Osteoblast (primary cell): ENCODE measurements around the gene PIP4K2A. TPM values are rescaled to one million over a fixed set of nuclear protein-coding genes. Genes with fewer than 3 reads are reported as not detected.

Source experiments
- DNase-seq: peaks from one replicate; pipeline ENCODE4 v3.0.0; 2011; ENCODE audit warnings: low spot score, mixed read lengths; ENCODE audit not compliant: insufficient read length; ENCODE audit errors: missing footprints
- H2AFZ ChIP-seq: 2 replicates; pipeline ENCODE4 v1.6.0; 2011; ENCODE audit warnings: mild to moderate bottlenecking, low read length
- H3K27ac ChIP-seq: 2 replicates; pipeline ENCODE4 v1.5.1; 2011; ENCODE audit warnings: mild to moderate bottlenecking, low read depth, low read length, moderate library complexity
- H3K27me3 ChIP-seq: 2 replicates; pipeline ENCODE4 v1.6.0; 2012; ENCODE audit warnings: mild to moderate bottlenecking, control low read depth, inconsistent platforms, low read length, moderate library complexity; ENCODE audit not compliant: insufficient read depth
- H3K36me3 ChIP-seq: 2 replicates; pipeline ENCODE4 v1.5.1; 2011; ENCODE audit warnings: mild to moderate bottlenecking, low read length, control low read depth, moderate library complexity; ENCODE audit not compliant: insufficient read depth
- H3K4me1 ChIP-seq: 2 replicates; pipeline ENCODE4 v1.5.1; 2011; ENCODE audit warnings: mild to moderate bottlenecking, low read length, control low read depth, moderate library complexity; ENCODE audit not compliant: insufficient read depth
- H3K4me2 ChIP-seq: 2 replicates; pipeline ENCODE4 v1.6.0; 2011; ENCODE audit warnings: mild to moderate bottlenecking, low read length; ENCODE audit not compliant: insufficient read depth
- H3K4me3 ChIP-seq: fragments of 200-600 bp; sonication (generic); 3 replicates; pipeline ENCODE4 v1.5.1; 2012; ENCODE audit warnings: mild to moderate bottlenecking, low read length, inconsistent platforms; ENCODE audit not compliant: insufficient read depth
- H3K79me2 ChIP-seq: 2 replicates; pipeline ENCODE4 v1.6.0; 2012; ENCODE audit warnings: mild to moderate bottlenecking, low read length, control low read depth, inconsistent platforms; ENCODE audit not compliant: insufficient read depth
- H3K9me3 ChIP-seq: 2 replicates; pipeline ENCODE4 v1.5.1; 2011; ENCODE audit warnings: low read depth, low read length, control low read depth
- H4K20me1 ChIP-seq: 2 replicates; pipeline ENCODE4 v1.6.0; 2012; ENCODE audit warnings: mild to moderate bottlenecking, low read length, control low read depth; ENCODE audit not compliant: insufficient read depth
- total RNA-seq: library from RNA; depleted of rRNA; stranded (reverse); fragments of >200 nt; gene quantifications from 2 replicates; pipeline ENCODE4 v1.2.3, GENCODE V29; 2012
- TF ChIP-seq, protein P1 (sequence below): IDR thresholded peaks from 2 replicates; pipeline ENCODE4 v1.5.1; 2011; ENCODE audit warnings: mild to moderate bottlenecking, low read depth, low read length, moderate library complexity; ENCODE audit errors: extremely low read depth

The PIP4K2A gene
- total RNA-seq, 1 donor, result 68.8 TPM

GRCh38 chr10:22715290-22715625 is 880 bp upstream of the PIP4K2A start:
- no peaks in the 10 kb centered on the region for H3K9me3 ChIP-seq
- H3K4me3 ChIP-seq, result no peak overlapping the region
- DNase-seq, result no peak
- no peaks in the 10 kb centered on the region for H3K27me3 ChIP-seq
- H3K4me1 ChIP-seq, result peaks cover 18% of the 10 kb centered on the region
- peak overlapping the region; percentile 86 for H3K4me2 ChIP-seq
- TF ChIP-seq, protein P1, sequence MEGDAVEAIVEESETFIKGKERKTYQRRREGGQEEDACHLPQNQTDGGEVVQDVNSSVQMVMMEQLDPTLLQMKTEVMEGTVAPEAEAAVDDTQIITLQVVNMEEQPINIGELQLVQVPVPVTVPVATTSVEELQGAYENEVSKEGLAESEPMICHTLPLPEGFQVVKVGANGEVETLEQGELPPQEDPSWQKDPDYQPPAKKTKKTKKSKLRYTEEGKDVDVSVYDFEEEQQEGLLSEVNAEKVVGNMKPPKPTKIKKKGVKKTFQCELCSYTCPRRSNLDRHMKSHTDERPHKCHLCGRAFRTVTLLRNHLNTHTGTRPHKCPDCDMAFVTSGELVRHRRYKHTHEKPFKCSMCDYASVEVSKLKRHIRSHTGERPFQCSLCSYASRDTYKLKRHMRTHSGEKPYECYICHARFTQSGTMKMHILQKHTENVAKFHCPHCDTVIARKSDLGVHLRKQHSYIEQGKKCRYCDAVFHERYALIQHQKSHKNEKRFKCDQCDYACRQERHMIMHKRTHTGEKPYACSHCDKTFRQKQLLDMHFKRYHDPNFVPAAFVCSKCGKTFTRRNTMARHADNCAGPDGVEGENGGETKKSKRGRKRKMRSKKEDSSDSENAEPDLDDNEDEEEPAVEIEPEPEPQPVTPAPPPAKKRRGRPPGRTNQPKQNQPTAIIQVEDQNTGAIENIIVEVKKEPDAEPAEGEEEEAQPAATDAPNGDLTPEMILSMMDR, result no peak
- peaks cover 34% of the 10 kb centered on the region for H3K79me2 ChIP-seq
- no peaks in the 10 kb centered on the region for H3K36me3 ChIP-seq
- H2AFZ ChIP-seq, result peak overlapping the region; percentile 95
- H3K27ac ChIP-seq, result no peak overlapping the region
- H4K20me1 ChIP-seq, result peaks cover 11% of the 10 kb centered on the region

DNA sequence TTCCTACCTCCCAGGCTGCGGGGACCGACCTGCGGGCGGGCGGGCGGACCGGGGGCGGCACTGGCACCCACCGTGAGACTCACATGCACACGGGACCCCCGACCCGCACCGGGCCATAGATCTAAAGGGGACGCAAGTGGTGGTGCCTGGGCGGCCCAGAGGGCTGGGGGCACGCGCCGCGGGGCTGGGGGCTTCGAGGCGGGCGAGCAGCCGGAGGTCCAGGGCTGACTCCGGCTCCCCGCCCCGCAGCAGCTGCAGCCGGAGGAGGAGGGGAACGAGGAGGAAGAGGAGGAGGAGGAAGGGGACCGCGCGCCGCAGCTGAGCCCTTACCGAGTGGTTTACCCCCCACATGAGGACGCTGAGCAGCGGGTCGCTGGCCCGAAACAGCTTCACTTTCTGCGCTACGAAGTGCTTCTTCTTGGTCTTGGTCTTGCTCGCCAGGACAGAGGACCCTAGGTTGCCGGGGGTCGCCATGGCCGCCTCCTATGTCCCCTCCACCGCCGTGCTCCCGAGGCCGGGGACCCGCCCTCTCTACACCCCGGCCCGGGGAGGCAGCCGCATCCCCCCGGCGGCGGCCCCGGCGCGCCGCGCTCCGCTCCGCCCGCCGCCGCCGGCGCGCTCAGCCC is 412 bp downstream of the PIP4K2A start:
- Histone ChIP-seq H3K4me1 (peaks cover 22% of the 10 kb centered on the region), H3K9me3 (no peaks in the 10 kb centered on the region), H3K27ac (peak overlapping the region; percentile 42), H3K36me3 (no peaks in the 10 kb centered on the region), H4K20me1 (peaks cover 15% of the 10 kb centered on the region), H3K4me3 (peak overlapping the region; percentile 83), H3K79me2 (peaks cover 47% of the 10 kb centered on the region), H3K27me3 (no peaks in the 10 kb centered on the region), H3K4me2 (peak overlapping the region; percentile 96), H2AFZ (peak overlapping the region; percentile 85)
- TF ChIP-seq, protein P1, result no peak
- DNase-seq, result peak; percentile 88

DNA sequence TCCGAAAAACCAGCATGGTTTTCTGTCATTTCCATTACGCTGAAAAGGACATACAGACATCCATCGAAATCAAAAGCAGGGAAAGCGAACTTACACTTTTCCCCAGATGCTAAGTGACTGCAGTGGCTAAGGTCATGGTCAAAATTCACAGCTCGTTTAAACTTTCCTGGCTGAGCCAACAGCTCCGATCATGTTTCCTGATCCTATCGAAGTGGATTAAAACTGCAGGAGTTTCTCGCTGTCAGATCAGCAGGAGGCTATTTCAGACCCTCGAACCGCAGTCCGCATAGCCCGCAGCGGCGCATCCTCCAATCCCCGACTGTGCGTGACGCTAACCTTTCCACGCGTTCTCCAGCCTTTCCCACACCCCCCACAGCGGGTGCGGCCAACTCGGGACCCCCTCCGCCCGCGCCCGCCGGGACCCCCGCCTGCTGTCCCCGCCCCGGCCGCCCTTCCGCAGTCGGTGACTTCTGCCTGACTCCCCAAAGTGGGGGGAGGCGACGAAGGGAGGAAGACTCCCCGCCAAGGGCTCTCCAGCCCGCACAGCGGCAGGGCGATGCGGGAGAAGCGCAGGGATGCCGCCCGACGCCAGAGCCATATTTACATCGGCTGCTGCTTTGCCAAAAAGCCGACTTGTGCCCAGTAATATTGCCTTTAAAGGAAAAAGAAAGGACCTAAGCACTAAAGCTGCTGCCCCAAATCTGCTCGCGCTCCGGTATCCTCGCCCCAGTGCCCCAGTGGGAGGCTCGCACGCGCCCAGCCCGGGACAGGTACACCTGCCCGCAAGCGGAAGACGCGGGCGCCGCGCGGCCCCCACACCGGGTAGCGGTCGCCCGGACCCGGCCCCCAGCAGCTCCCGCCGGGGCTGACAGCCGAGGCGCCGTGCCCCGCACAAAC is 1.2 kb downstream of the PIP4K2A start:
- H3K9me3 ChIP-seq, result no peaks in the 10 kb centered on the region
- no peaks in the 10 kb centered on the region for H3K27me3 ChIP-seq
- peak overlapping the region; percentile 83 for H3K4me3 ChIP-seq
- TF ChIP-seq, protein P1, result no peak
- H3K4me2 ChIP-seq, result peak overlapping the region; percentile 96
- peaks cover 22% of the 10 kb centered on the region for H3K4me1 ChIP-seq
- peak overlapping the region; percentile 70 for H2AFZ ChIP-seq
- H4K20me1 ChIP-seq, result peaks cover 21% of the 10 kb centered on the region
- H3K79me2 ChIP-seq, result peaks cover 55% of the 10 kb centered on the region
- peak overlapping the region; percentile 55 for H3K27ac ChIP-seq
- peak; percentile 91 for DNase-seq
- no peaks in the 10 kb centered on the region for H3K36me3 ChIP-seq

GRCh38 chr10:22712211-22712955 is 2.0 kb downstream of the PIP4K2A start:
- H3K27me3 ChIP-seq, result no peaks in the 10 kb centered on the region
- H3K9me3 ChIP-seq, result no peaks in the 10 kb centered on the region
- TF ChIP-seq, protein P1, result no peak
- peak overlapping the region; percentile 16 for H2AFZ ChIP-seq
- H3K4me2 ChIP-seq, result peak overlapping the region; percentile 96
- H3K79me2 ChIP-seq, result peaks cover 63% of the 10 kb centered on the region
- peak overlapping the region; percentile 55 for H3K27ac ChIP-seq
- peak overlapping the region; percentile 83 for H3K4me3 ChIP-seq
- H3K4me1 ChIP-seq, result peaks cover 22% of the 10 kb centered on the region
- H3K36me3 ChIP-seq, result no peaks in the 10 kb centered on the region
- H4K20me1 ChIP-seq, result peaks cover 29% of the 10 kb centered on the region
- peak; percentile 55 for DNase-seq
